NCI-H2171 (cell line): ENCODE measurements around the gene RABGEF1.
A peak's percentile ranks its signal among the peaks of the same experiment; 100 is the strongest.
"Not testable (repeated sequence)": the region's sequence is repeated elsewhere in the genome, so short reads cannot be mapped to it uniquely, and the experiment has no call there.

Experiments used
- DNase-seq: peaks from one replicate; lab custom pipeline; 2025; lab: John Stamatoyannopoulos, UW

The RABGEF1 gene

GRCh38 chr7:66740302-66740979 lies at the start of gene RABGEF1:
Gene RABGEF1 (plus strand): TSS chr7:66740733. CDS start chr7:66771900, 31,167 bp downstream.
- DNase-seq, result peak; percentile 96

DNA sequence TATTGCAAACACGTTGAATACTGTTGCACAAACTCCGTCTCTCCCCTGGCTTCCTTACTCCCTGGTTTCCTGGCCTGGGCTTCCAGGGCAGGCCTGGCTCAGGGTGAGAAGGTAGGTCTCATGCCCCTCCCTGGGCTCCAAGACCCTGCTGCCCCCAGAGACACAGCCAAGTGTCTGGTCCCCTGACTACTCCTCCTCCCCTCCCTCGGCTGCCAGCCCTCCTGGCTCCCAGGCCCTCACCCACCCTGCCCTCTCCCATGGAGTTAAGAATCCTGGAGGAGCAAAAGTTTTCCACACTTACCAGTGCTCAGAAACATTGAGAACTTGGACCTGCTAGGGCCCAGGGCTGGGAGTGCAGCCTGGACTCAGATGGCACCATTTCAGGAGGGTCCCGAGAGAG lies 47.2 kb upstream of the RABGEF1 start:
- no peak for DNase-seq

DNA sequence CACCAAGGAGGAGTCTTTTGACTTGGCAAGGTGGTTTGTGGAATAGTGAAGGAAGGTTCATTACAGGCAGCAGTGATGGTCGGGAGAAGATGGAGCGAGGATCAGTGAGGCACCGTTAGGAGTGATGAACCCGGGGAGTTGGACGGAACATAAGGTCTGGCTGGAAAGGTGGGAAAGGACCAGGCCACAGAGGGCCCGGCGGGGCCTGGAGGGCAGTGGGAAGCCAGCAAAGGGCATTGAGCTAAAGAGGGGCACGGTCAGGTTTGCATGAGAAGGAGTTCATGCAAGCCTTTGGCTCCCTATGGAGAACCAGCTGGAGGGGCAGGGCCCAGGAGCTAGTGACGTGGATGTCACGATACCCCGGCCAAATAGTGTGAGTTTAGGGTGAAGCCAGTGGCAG lies 46.2 kb upstream of the RABGEF1 start:
- no peak for DNase-seq

DNA sequence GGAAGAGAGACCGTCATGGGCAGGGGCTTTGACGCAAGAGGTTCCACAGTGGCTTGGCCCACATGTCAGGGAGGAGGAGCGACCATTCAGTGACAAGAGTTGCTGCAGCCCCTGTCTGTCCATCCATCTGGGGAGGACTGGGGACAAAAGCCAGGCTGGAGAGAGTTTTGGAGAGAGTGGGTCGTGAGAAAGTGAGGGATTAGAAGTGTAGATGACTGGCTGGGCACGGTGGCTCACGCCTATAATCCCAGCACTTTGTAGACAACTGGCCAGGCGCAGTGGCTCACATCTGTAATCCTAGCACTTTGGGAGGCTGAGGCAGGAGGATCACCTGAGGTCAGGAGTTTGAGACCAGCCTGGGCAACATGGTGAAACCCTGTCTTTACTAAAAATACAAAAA lies 45.1 kb upstream of the RABGEF1 start:
- DNase-seq, result not testable (repeated sequence)

- not testable (repeated sequence) for DNase-seq
Measured at GRCh38 chr7:66696134-66696533, 44.4 kb upstream of the RABGEF1 start.

DNA sequence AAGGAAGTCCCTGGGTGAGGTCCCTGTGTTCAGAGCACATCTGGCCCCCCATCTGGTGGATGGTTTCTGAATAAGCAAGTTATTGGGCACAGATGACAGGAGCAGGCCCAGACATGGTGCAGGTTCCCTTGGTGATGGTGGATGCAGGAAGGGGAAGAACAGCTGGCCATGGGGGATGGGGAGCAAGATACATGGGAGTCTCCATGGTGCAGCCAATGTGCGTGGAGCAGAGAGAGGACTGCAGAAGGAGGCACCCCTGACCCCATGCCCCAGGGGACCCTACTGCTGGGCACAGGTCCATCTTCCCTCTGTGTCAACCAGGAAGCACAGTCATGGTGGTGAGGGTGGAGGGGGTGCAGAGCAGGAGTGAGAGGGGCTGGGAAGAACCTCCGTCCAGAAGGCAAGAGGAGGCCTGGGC lies 43.8 kb upstream of the RABGEF1 start:
- peak; percentile 96 for DNase-seq

DNA sequence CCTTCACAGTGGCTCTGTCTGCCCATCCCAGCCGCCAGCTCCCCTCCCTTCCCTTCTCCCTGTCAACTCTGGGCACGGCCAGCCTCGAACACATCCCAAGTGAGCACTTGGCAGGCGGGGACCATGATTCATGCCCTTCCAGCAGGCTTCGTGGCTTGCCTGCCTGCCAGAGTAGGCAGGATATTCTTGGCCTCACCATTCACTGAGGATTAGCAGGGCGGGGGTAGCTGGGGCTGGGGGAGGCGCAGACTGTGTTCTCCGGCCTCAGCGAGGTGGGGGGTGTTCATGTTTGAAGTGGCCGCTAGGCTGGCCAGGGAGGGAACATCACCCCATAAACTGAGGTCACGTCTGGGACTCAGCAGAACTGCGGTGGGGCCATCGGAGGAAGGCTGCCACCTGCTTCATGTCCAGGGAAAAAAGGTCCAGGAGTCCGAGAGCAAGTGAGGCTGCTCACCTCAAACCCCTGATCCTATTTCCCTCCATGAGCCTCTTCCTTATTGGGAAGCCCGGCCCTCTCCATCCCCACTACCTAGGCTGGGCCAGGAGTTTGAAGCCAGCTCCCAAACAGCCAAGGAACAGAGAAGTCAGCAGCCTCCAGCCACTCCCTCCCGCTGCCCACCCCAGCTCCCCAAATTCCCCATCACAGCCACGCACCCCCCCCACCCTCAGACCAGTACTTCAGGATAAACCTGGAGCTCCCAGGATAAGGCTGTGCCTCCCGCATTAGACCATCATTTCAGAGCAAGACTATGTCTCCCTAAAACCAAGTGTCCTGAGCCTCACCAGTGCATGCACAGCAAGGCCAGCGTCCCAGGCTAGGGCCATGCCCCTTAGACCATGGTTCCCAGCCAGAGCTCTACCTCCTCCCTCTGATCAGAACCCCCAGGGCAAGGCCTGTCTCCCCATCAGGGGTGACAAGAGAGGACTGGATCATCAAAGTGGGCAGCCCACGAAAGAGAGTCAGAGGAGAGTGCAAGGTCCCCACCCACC lies 42.8 kb upstream of the RABGEF1 start:
- peak; percentile 9 for DNase-seq

DNA sequence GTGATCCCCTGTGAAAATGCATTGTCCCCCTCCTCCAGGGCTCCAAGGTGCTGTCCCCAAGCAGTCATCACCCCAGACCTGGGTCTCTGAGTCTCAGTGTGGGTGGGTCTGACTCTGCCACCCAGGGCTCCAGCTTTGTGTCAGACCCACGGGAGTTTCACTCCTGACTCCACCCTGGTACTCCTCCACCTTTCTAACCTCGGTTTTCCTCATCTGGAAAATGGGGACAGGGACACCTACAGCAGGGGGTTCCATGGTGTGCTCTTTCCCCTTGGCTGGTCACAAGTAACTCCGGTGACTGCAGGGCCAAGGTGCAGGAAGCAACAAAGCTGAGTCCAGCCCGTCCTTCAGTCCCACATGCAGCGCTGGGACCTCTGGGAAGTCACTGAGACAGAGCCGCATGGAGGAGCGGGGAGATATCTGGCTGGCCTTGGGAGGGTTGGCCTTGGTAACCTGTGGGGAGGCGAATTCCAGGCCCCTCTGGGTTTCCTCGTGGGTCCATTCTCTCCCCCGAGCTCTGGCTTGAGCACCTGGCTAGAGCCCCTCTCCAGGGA lies 41.8 kb upstream of the RABGEF1 start:
- DNase-seq, result no peak

DNA sequence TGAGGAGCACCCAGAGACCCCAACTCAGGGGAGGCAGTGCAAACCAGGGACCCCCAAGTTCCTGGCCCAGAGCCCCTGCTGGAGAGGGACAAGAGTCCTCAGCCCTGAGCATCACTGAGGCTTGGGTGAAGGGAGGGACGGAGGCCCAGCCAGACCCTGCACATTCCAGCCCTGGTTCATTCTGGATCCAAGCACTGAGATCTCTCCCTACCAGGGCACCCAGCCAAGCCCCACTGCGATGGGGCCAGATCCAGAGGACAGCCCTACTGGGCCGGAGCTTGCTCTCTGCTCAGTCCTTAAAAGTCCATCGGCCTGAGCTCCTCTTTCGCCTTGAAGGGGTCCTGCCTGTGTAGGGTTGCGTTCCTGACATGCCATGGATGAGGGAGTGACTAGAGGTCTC lies 40.5 kb upstream of the RABGEF1 start:
- no peak for DNase-seq

GRCh38 chr7:66700633-66701131 lies 39.9 kb upstream of the RABGEF1 start:
- no peak for DNase-seq

GRCh38 chr7:66707825-66708224 lies 32.7 kb upstream of the RABGEF1 start:
- no peak for DNase-seq

DNA sequence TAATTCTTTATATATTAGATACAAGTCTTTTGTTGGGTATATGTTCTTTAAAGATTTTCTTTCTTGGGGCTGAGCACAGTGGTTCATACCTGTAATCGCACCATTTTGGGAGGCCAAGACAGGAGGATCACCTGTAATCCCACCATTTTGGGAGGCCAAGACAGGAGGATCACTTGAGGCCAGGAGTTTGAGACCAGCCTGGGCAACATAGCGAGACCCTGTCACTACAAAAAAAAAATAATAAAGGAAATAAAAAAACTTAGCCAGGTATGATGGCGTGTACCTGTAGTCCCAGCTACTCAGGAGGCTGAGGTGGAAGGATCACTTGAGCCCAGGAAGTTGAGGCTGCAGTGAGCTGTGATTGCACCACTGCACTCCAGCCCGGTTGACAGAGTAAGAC lies 29.8 kb upstream of the RABGEF1 start:
- DNase-seq, result not testable (repeated sequence)

GRCh38 chr7:66713687-66714086 lies 26.8 kb upstream of the RABGEF1 start:
- DNase-seq, result no peak

DNA sequence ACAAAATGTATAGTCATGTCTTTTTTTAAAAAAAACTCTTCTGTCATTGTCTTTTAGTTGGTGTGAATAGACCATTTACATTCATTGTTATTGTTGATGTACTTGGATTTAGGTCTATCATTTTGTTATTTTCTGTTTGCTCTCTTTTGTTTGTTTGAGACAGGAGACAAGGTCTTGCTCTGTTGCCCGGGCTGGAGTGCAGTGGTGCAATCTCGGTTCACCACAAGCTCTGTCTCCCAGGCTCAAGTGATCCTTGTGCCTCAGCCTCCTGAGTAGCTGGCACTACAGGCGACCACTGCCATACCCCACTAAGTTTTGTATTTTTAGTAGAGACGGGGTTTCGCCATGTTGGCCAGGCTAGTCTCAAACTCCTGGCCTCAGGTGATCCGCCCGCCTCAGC lies 23.9 kb upstream of the RABGEF1 start:
- DNase-seq, result not testable (repeated sequence)

DNA sequence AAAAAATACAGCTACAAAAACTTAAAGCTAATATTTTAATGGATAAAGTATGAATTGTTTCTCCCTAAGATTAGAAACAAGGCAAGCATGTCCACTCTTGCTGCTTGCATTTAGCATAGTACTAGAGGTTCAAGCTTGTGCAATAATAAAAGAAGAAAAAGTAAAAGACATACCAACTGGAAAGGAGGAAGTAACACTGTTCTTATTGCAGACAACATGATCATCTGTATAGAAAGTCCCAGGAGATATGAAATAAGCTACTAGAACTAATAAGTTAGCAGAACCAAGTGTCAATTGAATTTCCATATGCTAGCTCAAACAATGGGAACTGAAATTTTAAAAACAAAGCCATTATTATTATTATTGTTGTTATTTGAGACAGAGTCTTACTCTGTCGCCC lies 20.0 kb upstream of the RABGEF1 start:
- no peak for DNase-seq

DNA sequence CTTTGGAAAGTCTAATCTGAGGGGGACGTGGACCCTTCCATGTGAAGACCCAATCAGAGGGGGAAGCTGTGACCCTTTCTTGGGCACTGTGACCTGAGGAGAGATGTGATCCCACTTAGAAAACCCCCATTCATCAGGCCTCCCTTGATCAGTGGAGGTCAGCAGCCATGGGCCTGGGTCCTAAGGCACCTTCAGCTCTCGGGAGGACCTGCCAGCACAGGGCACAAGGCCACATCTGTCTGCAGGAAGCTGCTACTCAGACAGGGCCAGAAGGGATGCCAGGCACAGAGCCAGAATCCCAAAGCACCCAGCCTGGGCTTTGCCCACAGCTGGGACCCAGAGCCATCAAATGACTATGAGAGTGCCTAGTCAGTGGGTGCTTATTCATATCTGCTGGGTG lies 14.7 kb upstream of the RABGEF1 start:
- no peak for DNase-seq

GRCh38 chr7:66727058-66727457 lies 13.5 kb upstream of the RABGEF1 start:
- DNase-seq, result no peak

GRCh38 chr7:66728571-66728970 lies 12.0 kb upstream of the RABGEF1 start:
- DNase-seq, result no peak

- no peak for DNase-seq
Measured at GRCh38 chr7:66729274-66729673, 11.3 kb upstream of the RABGEF1 start.

DNA sequence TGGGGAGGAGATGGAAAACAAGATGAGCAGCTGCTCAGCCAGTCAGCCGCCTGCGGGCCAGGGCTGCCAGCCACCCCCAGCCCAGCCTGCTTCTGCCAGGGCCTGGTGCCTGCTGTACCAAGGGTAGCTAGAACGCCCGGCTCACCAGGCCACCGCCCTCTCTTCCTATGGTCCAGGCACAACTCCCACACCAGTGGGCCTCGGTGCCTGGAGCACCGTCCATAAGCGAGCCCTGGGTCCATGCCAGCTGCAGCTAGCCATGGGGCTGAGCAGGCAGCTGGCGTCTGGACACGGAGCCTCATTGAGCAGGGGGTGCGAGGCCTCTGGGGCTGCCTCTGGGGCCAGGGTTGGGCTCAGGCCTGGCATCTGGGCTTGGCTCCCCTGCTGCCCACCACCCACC lies 8.5 kb upstream of the RABGEF1 start:
- DNase-seq, result no peak

- DNase-seq, result no peak
Measured at GRCh38 chr7:66732439-66732838, 8.1 kb upstream of the RABGEF1 start.

- no peak for DNase-seq
Measured at GRCh38 chr7:66734006-66734405, 6.5 kb upstream of the RABGEF1 start.

- DNase-seq, result no peak
Measured at GRCh38 chr7:66735154-66735553, 5.4 kb upstream of the RABGEF1 start.
